Lower leg skin (tissue), 3 donors: Measurements from ENCODE around the gene NGLY1.

ENCODE experiments used
- POLR2A ChIP-seq, 2 donors: fragments of 450-650 bp; IDR thresholded peaks; one replicate each; pipeline ENCODE4 v1.6.1; 2016 to 2017; ENCODE audit warnings: antibody characterized with exemption in 2 of 2, mild to moderate bottlenecking in 1 of 2, moderate library complexity in 1 of 2
- TF ChIP-seq, protein P1 (sequence below), 3 donors: fragments of 450-650 bp; IDR thresholded peaks; one replicate each; pipeline ENCODE4 v1.5.1; 2016; ENCODE audit warnings: antibody characterized with exemption in 3 of 3, mild to moderate bottlenecking in 3 of 3, moderate library complexity in 2 of 3

DNA sequence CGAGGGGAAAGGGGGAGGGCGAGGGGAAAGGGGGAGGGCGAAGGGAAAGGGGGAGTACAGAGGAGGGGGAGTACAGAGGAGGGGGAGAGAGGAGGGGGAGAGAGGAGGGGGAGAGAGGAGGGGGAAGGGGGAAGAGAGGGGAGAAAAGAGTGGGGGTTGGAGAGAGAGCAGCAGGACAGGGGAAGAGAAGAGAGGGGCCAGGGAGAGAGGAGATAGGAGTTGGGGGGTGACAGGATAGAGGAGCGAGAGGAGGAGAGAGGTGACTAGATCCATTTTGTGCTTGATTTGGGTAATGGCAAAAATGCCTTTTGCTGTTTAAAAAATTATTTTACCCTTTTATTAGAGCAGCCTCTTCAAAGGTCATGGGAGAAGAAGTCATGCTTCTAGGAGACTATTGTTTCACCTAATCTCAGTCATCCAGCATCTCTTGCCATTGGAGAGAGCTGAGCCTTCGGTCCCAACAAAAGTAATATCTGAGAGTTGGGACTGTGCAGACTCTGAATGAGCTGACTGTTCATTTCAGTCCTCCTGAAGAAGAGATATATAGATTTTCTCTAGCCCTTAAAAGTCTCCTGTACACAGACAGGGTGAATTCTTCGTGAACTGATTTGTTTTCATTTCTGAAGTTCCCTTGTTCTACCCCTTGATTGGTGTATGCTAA lies 103.5 kb downstream of the NGLY1 start:
- TF ChIP-seq, protein P1, sequence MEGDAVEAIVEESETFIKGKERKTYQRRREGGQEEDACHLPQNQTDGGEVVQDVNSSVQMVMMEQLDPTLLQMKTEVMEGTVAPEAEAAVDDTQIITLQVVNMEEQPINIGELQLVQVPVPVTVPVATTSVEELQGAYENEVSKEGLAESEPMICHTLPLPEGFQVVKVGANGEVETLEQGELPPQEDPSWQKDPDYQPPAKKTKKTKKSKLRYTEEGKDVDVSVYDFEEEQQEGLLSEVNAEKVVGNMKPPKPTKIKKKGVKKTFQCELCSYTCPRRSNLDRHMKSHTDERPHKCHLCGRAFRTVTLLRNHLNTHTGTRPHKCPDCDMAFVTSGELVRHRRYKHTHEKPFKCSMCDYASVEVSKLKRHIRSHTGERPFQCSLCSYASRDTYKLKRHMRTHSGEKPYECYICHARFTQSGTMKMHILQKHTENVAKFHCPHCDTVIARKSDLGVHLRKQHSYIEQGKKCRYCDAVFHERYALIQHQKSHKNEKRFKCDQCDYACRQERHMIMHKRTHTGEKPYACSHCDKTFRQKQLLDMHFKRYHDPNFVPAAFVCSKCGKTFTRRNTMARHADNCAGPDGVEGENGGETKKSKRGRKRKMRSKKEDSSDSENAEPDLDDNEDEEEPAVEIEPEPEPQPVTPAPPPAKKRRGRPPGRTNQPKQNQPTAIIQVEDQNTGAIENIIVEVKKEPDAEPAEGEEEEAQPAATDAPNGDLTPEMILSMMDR (IDR thresholded peaks at IDR 0.05): no peak
- TF ChIP-seq POLR2A (IDR thresholded peaks at IDR 0.05): no peak
